GM19238 (cell line): ENCODE results near the gene SUPT4H1.
"Not testable (repeated sequence)": the region's sequence is repeated elsewhere in the genome, so short reads cannot be mapped to it uniquely, and the experiment has no call there.

Source experiments
- DNase-seq: peaks from one replicate; pipeline ENCODE4 v3.0.0; 2011; ENCODE audit warnings: low spot score; ENCODE audit not compliant: insufficient read length

The SUPT4H1 gene

GRCh38 chr17:58351831-58352595 lies at the start of gene SUPT4H1:
Gene SUPT4H1, minus strand, starts transcription at chr17:58352201. Its CDS starts 66 bp downstream, at chr17:58352135.
- DNase-seq, result peak; percentile 91

GRCh38 chr17:58401287-58401686 lies 49.3 kb upstream of the SUPT4H1 start:
- DNase-seq, result no peak

GRCh38 chr17:58400826-58401225 lies 48.8 kb upstream of the SUPT4H1 start:
- no peak for DNase-seq

- DNase-seq, result no peak
These were observed 48.0 kb upstream of the SUPT4H1 start for GRCh38 chr17:58399974-58400373.

GRCh38 chr17:58398574-58399266 lies 46.7 kb upstream of the SUPT4H1 start:
- DNase-seq, result no peak

GRCh38 chr17:58397421-58397820 lies 45.4 kb upstream of the SUPT4H1 start:
- DNase-seq, result not testable (repeated sequence)

- no peak for DNase-seq
These were observed 44.2 kb upstream of the SUPT4H1 start for GRCh38 chr17:58396173-58396572.

GRCh38 chr17:58394534-58395223 lies 42.7 kb upstream of the SUPT4H1 start:
- DNase-seq, result no peak

GRCh38 chr17:58391302-58391984 lies 39.4 kb upstream of the SUPT4H1 start:
- no peak for DNase-seq

GRCh38 chr17:58390884-58391283 lies 38.9 kb upstream of the SUPT4H1 start:
- DNase-seq, result no peak

GRCh38 chr17:58388302-58389190 lies 36.5 kb upstream of the SUPT4H1 start:
- no peak for DNase-seq

GRCh38 chr17:58387834-58388233 lies 35.8 kb upstream of the SUPT4H1 start:
- no peak for DNase-seq

GRCh38 chr17:58386708-58387107 lies 34.7 kb upstream of the SUPT4H1 start:
- no peak for DNase-seq

GRCh38 chr17:58385359-58385899 lies 33.4 kb upstream of the SUPT4H1 start:
- DNase-seq, result no peak

GRCh38 chr17:58384897-58385296 lies 32.9 kb upstream of the SUPT4H1 start:
- DNase-seq, result no peak

- DNase-seq, result no peak
These were observed 32.0 kb upstream of the SUPT4H1 start for GRCh38 chr17:58383892-58384462.

- no peak for DNase-seq
These were observed 30.9 kb upstream of the SUPT4H1 start for GRCh38 chr17:58382872-58383242.

GRCh38 chr17:58382108-58382871 lies 30.3 kb upstream of the SUPT4H1 start:
- no peak for DNase-seq
